H1 (cell line): ENCODE measurements around the gene BLOC1S1. TPM values are rescaled to one million over a fixed set of nuclear protein-coding genes. Genes with fewer than 3 reads are reported as not detected.

Experiments
- polyA plus RNA-seq, 7 experiments: library from polyadenylated mRNA; depleted of rRNA in 3 of 7; stranded (reverse) in 5 of 7; unstranded in 2 of 7; fragments of >200 nt in 5 of 7; fragments of 200-250 nt in 2 of 7; gene quantifications; 1 replicate in 5 of 7; 2 replicates in 1 of 7; 4 replicates in 1 of 7; pipeline versions ENCODE4 v1.2.1 to v1.2.3, GENCODE V29; 2011 to 2013; ENCODE audit warnings: missing spikeins in 2 of 7, mixed read lengths in 2 of 7
- small RNA-seq: library from polyadenylated mRNA; stranded (forward); fragments of <200 nt; extraction: miRNeasy Mini kit (QIAGEN cat#:217004); gene quantifications from one replicate; pipeline ENCODE3, GENCODE V24; 2013; ENCODE audit not compliant: insufficient read depth
- total RNA-seq: library from RNA; stranded (reverse); fragmentation: NEBNext Ultra II Directional; extraction: Animal tissue kit (Norgen Biotek cat#: 25700); gene quantifications from 2 replicates; pipeline ENCODE4 v1.2.1, GENCODE V29; 2021

The BLOC1S1 gene
- total and polyA plus RNA-seq, 2 of the 8 experiments (the other 6 are each of a cell fraction or from before 2014, with no cell fraction given): 91.1 to 185 TPM

Small RNAs within 50 kb of the gene (small RNA-seq; reads per million reads assigned to genes)
- gene AC009779.1: not detected
- not detected for gene RF00017

Other genes with a start within 250 kb of the BLOC1S1 start
- gene OR6C70, start 245.9 kb upstream of the BLOC1S1 start, total RNA-seq: not detected in 2 replicates
- not detected in 2 replicates for gene OR6C70, start 245.9 kb upstream of the BLOC1S1 start, polyA plus RNA-seq (2011; rRNA removed)
- not detected in 2 replicates for gene OR6C68, start 223.7 kb upstream of the BLOC1S1 start, total RNA-seq
- not detected in 2 replicates for gene OR6C68, start 223.7 kb upstream of the BLOC1S1 start, polyA plus RNA-seq (2011; rRNA removed)
- not detected in 2 replicates for gene OR6C4, start 166.4 kb upstream of the BLOC1S1 start, total RNA-seq
- not detected in 2 replicates for gene OR6C4, start 166.4 kb upstream of the BLOC1S1 start, polyA plus RNA-seq (2011; rRNA removed)
- not detected in 2 replicates for gene OR2AP1, start 143.6 kb upstream of the BLOC1S1 start, total RNA-seq
- gene OR2AP1, start 143.6 kb upstream of the BLOC1S1 start, polyA plus RNA-seq (2011; rRNA removed): not detected in 2 replicates
- gene OR10P1, start 79.2 kb upstream of the BLOC1S1 start, total RNA-seq: not detected in 2 replicates
- gene OR10P1, start 79.2 kb upstream of the BLOC1S1 start, polyA plus RNA-seq (2011; rRNA removed): not detected in 2 replicates
- 76.4 and 86.1 TPM in 2 replicates for gene ITGA7, start 8.1 kb upstream of the BLOC1S1 start, total RNA-seq
- gene ITGA7, start 8.1 kb upstream of the BLOC1S1 start, polyA plus RNA-seq (2011; rRNA removed): 57.6 and 81.5 TPM in 2 replicates
- gene RDH5, start 4.3 kb downstream of the BLOC1S1 start, total RNA-seq: 4.2 and 4.5 TPM in 2 replicates
- 6.0 and 7.1 TPM in 2 replicates for gene RDH5, start 4.3 kb downstream of the BLOC1S1 start, polyA plus RNA-seq (2011; rRNA removed)
- gene CD63, start 13.0 kb downstream of the BLOC1S1 start, total RNA-seq: 440 and 460 TPM in 2 replicates
- 525 and 526 TPM in 2 replicates for gene CD63, start 13.0 kb downstream of the BLOC1S1 start, polyA plus RNA-seq (2011; rRNA removed)
- gene GDF11, start 27.1 kb downstream of the BLOC1S1 start, total RNA-seq: 15.1 and 18.2 TPM in 2 replicates
- gene GDF11, start 27.1 kb downstream of the BLOC1S1 start, polyA plus RNA-seq (2011; rRNA removed): 12.1 and 17.6 TPM in 2 replicates
- 114 and 117 TPM in 2 replicates for gene SARNP, start 101.7 kb downstream of the BLOC1S1 start, total RNA-seq
- gene SARNP, start 101.7 kb downstream of the BLOC1S1 start, polyA plus RNA-seq (2011; rRNA removed): 140 and 226 TPM in 2 replicates
- 34.1 and 39.0 TPM in 2 replicates for gene ORMDL2, start 102.0 kb downstream of the BLOC1S1 start, total RNA-seq
- 50.4 and 65.6 TPM in 2 replicates for gene ORMDL2, start 102.0 kb downstream of the BLOC1S1 start, polyA plus RNA-seq (2011; rRNA removed)
- gene DNAJC14, start 113.5 kb downstream of the BLOC1S1 start, total RNA-seq: 32.3 and 34.3 TPM in 2 replicates
- gene DNAJC14, start 113.5 kb downstream of the BLOC1S1 start, polyA plus RNA-seq (2011; rRNA removed): 14.7 and 18.5 TPM in 2 replicates
- gene MMP19, start 126.9 kb downstream of the BLOC1S1 start, total RNA-seq: 2.6 and 2.7 TPM in 2 replicates
- 2.8 and 3.3 TPM in 2 replicates for gene MMP19, start 126.9 kb downstream of the BLOC1S1 start, polyA plus RNA-seq (2011; rRNA removed)
- gene PYM1, start 211.8 kb downstream of the BLOC1S1 start, total RNA-seq: 58.5 and 58.9 TPM in 2 replicates
- 37.3 and 38.7 TPM in 2 replicates for gene PYM1, start 211.8 kb downstream of the BLOC1S1 start, polyA plus RNA-seq (2011; rRNA removed)
- 18.0 and 21.3 TPM in 2 replicates for gene DGKA, start 215.1 kb downstream of the BLOC1S1 start, total RNA-seq
- 15.9 and 24.4 TPM in 2 replicates for gene DGKA, start 215.1 kb downstream of the BLOC1S1 start, polyA plus RNA-seq (2011; rRNA removed)
- gene PMEL, start 250.0 kb downstream of the BLOC1S1 start, total RNA-seq: 120 and 128 TPM in 2 replicates
- gene PMEL, start 250.0 kb downstream of the BLOC1S1 start, polyA plus RNA-seq (2011; rRNA removed): 382 and 467 TPM in 2 replicates